GM21423 (cell line): ENCODE measurements around the gene HINFP.
"Not testable (repeated sequence)": the region's sequence is repeated elsewhere in the genome, so short reads cannot be mapped to it uniquely, and the experiment has no call there.

Experiments used
- ATAC-seq: cut with Tn5 transposase; IDR thresholded peaks from one replicate; pipeline ENCODE4 v1.9.1; 2021; ENCODE audit warnings: mild to moderate bottlenecking, moderate library complexity; ENCODE audit not compliant: unreplicated experiment

Gene HINFP

GRCh38 chr11:119181677-119182412 is 60.5 kb downstream of the HINFP start:
- ATAC-seq, result no peak

- not testable (repeated sequence) for ATAC-seq
Observed at GRCh38 chr11:119184399-119184798, 63.0 kb downstream of the HINFP start.
